ENCODE measurements around the gene CRYBB1.

Gene CRYBB1

DNA sequence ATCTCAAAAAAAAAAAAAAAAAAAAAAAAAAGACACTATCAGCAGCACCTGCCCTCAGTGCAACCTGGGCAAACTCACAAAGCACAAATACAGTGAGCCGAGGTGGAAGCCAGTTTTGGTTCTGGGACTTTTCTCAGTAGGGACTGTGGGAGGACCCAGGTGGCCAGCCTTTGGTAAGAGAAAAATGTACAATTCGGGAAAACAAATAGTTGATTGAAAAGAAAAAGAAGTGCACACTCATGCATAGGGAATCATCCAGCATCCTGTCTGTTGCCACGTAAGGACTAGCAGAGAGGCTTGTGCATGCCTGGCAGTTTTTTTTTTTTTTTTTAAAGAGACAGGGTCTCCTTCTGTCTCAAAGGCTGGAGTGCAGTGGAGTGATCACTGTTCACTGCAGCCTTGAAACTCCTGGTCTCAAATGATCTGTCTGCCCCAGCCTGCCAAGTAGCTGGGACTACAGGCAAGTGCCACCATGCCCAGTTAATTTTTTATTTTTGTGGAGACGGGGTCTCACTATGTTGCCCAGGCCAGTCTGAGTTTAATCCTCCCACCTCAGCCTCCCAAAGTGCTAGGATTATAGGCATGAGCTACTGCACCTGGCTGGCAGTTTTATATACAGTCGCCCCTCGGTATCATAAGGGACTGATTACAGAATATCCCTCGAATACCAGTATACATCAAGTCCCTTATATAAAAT is 64.6 kb downstream of the CRYBB1 start:
- peak; percentile 90 for DNase-seq (ENCODE audit: low spot score)

GRCh38 chr22:26552466-26552865 is 65.4 kb downstream of the CRYBB1 start:
- DNase-seq (ENCODE audit: low spot score): no peak

- DNase-seq (ENCODE audit: low spot score): no peak
Observed at GRCh38 chr22:26551568-26551967, 66.3 kb downstream of the CRYBB1 start.

DNA sequence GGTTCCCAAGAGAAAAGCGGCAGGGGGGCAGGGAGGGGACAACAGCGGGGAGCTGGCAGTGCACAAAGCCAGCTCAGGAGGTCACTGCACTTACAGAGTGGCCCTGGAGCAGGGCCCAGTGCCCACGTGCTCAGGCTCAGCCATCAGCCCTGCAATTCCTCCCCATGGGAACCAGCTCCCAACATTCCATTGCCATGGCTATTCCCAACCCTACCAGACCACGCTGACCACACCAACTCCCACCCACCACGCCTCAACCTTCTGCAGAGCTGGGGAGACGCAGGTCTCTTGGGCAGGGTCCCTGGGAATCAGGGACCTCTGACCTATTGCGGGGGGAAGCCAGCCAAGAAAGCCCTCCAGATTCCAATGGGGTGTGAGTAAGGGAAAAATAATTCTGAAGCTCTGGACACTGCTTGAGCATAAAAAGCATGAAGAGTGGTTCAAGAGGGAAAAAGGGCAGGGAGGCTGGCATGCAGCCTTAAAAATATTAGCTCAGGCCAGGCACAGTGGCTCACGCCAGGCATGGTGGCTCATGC is 67.3 kb downstream of the CRYBB1 start:
- peak; percentile 92 for DNase-seq (ENCODE audit: low spot score)

DNA sequence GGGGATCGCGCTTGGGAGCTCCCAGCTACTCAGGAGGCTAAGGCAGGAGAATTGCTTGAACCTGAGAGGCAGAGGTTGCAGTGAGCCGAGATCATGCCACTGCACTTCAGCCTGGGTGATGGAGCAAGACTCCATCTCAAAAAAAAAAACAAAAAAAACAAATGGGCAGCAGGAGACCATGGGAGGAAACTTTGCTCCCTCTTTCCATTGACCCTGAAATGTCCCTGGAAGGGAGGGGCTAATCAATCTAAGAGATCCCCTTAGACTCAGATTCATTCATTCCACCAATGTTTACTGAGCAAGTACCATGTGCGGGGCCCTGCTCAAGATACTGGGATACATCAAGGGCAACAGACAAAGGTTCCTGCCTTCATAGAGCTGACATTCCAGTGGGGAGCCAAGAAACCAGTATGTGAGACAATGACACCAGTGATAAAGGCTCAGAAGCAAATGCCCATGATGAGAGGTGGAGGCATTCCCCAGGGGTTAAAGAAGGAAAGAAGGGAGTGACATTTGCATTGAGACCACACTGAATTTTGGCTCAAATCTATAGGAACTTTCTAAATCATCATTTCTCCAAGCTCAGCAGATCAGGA is 67.8 kb downstream of the CRYBB1 start:
- DNase-seq (ENCODE audit: low spot score): no peak

Measured in GM03348 (cell line).